PFSK-1 (cell line): ENCODE measurements around the gene ZNF511.

Experiments used
- FOXP2 ChIP-seq: optimal IDR thresholded peaks from 2 replicates; pipeline ENCODE3; 2011; ENCODE audit warnings: borderline replicate concordance, control low read depth, inconsistent platforms; ENCODE audit not compliant: insufficient read depth; ENCODE audit errors: extremely low read length, extremely low read depth
- POLR2AphosphoS5 ChIP-seq: IDR thresholded peaks from 2 replicates; pipeline ENCODE4 v1.6.1; 2012; ENCODE audit warnings: low read depth, mild to moderate bottlenecking, control low read depth, low read length, moderate library complexity

DNA sequence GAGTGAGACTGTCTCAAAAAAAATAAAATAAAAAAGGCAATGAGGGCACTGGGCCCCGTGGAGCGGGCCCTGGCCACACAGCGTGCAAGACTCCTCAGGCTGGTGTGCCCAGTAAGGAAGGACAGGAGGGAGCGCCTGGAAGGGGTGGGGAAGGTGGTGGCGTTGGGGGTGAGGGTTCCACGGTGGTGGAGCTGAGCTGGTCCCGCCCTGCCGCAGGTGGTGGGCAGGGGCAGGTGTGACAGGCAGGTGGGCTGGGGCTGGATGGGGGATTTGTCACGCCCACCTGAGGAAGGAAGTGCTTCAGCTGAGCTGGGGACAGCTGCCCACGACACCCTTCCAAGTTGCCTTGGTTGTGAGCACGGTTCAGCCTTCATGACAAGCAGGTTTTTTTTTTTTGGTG, 37.7 kb downstream of the ZNF511 start:
- TF ChIP-seq POLR2AphosphoS5: no peak
- TF ChIP-seq FOXP2: no peak
